Superior temporal gyrus (tissue), 1 donor: ENCODE measurements around the gene SRD5A2.
"Not testable (repeated sequence)": the region's sequence is repeated elsewhere in the genome, so short reads cannot be mapped to it uniquely, and the experiment has no call there.

Source experiments
- DNase-seq: peaks from one replicate; pipeline ENCODE4 v3.0.0-alpha.2; 2016; ENCODE audit errors: extremely low spot score

SRD5A2 gene

GRCh38 chr2:31534636-31535035 lies 46.1 kb downstream of the SRD5A2 start:
- DNase-seq: no peak

GRCh38 chr2:31533036-31533435 lies 47.7 kb downstream of the SRD5A2 start:
- DNase-seq: no peak

- no peak for DNase-seq
Measured at GRCh38 chr2:31531101-31531500, 49.6 kb downstream of the SRD5A2 start.

DNA sequence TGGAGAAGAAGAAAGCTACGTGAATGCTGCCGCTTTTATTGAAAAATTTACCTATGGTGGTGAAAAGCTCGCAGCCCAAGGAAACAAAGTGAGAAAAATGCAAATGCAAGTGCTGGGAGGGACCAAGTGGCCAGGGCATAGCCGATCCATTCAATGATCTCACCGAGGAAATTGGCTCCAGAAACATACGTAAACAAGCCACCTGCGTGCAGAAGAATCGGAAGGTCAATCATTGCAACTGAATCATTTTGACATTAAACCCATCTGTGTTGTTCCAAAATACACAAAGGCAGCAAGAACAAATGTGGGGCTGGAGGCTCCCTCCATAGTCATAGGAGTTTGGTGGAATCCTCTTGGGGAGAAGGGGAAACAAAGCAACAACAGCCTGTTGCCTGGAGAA lies 51.5 kb downstream of the SRD5A2 start:
- no peak for DNase-seq

GRCh38 chr2:31528823-31529222 lies 51.9 kb downstream of the SRD5A2 start:
- no peak for DNase-seq

DNA sequence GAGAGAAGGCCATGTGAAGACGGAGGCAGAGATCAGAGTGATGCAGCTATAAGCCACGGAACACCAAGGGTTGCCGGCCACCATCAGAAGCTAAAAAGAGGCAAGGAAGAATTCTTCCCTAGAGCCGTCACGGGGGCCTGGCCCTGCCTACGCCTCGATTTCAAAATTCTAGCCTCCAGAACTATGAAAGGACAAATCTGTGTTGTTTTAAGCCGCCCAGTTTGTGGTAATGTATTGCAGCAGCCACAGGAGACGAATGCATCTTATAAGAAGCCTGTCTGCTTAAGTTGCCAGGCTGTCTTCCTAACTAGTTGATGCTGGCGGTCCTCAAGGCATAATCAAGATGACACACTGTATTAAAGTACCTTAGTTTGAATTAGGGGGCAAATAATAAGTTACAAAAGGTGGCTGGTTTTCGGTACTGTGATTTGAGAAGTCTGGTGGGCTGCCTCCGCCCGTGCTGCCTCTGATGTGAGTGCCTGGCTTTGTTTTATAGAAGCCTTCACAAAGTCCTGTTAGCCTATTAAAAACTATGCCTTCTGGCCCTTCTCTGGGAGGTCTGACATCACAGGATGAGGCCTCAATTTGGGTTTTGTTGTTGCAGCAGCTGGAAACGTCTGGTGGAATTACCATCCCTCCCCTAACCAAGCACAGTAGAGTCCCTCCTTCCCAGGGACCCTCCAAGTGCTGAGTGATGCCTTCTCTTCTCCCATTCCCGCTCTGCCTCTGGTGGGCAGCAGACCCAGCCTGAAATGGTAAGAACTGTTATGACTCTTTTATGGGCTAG lies 53.6 kb downstream of the SRD5A2 start:
- DNase-seq: no peak

DNA sequence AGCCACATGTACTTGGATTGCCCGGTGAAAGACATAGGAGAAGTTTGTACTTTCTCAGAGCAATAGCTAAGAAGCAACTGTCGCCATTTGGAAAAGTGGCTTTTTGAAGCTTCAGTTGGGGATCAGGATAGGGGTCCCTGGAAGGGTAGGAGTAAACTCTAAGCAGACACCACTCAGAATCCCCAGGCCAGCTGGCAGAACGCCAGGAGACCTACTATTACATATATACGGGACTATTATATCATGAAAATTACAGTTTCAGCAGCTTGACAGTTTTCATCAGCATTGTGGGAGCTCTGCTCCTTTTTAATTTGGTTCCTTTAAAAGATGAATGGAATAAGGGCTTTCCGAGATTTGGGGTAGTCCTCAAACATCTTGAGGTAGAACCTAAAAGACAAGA lies 54.9 kb downstream of the SRD5A2 start:
- DNase-seq: no peak

- DNase-seq: no peak
Measured at GRCh38 chr2:31524592-31524991, 56.1 kb downstream of the SRD5A2 start.

DNA sequence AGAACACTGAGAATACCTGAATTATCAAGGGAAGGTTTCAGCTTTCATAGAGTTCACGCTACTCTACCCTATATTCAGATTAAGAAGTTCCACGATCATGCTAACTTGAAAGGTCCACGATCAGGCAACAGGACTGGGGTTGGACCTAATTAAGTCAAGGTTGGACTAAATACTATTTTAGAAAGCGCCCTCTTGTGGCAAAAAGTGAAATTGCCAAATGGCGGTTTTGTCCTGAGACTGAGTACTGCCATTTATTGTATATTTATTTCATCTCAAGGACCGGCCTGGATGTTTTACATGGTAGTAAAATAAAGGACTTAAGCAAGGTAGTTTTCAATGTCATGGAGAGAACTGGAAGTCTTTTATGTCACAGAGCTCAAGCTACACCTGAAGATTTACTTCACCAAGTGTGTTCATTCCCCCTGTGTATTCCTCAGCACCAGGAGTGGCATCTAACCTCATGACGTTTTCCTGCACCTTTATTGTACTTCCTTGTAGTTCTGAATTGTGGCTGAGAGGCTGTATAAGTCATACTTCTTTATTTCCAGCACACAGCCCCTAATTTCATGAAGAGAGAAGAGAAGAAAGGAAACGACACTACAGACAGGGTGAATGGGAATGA lies 56.8 kb downstream of the SRD5A2 start:
- peak; percentile 62 for DNase-seq

- DNase-seq: no peak
Measured at GRCh38 chr2:31522786-31523185, 58.0 kb downstream of the SRD5A2 start.

GRCh38 chr2:31517442-31518203 lies 63.1 kb downstream of the SRD5A2 start:
- DNase-seq: no peak

DNA sequence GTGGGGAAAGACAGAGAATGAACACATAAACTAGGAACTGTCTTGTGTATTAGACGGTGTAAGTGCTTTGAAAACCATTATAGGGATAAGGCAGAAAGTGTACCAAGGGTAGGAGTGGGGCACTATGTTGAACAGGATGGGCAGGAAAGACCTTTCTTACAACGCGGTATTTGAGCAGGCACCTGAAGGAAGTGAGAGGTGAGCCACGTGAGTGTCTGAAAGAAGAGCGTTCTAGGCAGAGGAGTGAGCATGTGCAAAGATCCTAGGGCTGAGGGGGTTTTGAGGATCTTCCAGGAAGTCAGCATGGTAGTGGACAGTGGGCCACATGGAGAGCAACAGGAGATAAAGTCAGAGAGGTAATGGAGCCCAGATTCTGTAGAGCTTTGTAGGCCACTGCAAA lies 65.2 kb downstream of the SRD5A2 start:
- no peak for DNase-seq

- DNase-seq: no peak
Measured at GRCh38 chr2:31513553-31513952, 67.2 kb downstream of the SRD5A2 start.

DNA sequence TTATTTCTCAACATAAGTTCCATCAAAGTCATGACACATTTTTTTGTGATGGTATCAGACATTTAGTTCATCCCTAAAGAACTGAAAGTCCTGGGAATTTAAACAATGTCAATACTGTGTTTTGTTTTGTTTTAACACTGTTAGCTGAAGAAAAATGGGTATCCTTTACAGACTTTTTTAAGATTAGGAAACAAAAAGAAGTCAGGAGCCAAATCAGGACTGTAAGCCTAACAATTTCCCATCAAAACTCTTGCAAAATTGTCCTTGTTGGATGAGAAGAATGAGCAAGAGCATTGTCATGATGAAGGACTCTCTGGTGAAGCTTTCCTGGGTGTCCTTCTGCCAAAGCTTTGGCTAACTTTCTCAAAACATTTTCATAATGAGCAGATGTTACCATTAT lies 69.4 kb downstream of the SRD5A2 start:
- DNase-seq: no peak

DNA sequence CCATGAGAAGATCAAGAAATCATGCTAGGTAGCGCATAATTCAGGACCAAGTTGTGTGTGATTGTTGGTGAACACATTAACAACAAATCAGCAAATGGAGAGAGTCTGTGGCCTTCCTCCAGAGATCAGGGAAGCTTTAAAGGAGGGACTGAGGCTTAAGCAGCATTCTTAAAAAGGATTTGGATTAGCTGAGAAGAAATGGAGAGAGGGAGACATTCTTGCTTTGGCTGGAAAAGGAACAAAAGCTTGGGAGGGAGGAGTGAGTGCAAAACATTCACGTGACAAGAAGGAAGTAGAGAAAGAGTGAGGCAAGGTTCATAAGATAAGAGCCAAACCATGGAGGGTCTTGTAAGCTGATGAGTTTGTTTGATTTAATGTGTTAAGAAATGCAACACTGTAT lies 75.6 kb downstream of the SRD5A2 start:
- DNase-seq: no peak

- DNase-seq: no peak
Measured at GRCh38 chr2:31504311-31504710, 76.4 kb downstream of the SRD5A2 start.

DNA sequence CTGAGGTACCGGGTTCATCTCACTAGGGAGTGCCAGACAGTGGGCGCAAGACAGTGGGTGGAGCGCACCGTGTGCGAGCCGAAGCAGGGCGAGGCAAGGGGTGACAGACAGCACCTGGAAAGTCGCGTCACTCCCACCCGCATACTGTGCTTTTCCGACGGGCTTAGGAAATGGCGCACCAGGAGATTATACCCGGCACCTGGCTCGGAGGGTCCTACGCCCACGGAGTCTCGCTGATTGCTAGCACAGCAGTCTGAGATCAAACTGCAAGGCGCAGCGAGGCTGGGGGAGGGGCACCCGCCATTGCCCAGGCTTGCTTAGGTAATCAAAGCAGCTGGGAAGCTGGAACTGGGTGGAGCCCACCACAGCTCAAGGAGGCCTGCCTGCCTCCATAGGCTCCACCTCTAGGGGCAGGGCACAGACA lies 84.3 kb downstream of the SRD5A2 start:
- not testable (repeated sequence) for DNase-seq

- DNase-seq: not testable (repeated sequence)
Measured at GRCh38 chr2:31489339-31489738, 91.4 kb downstream of the SRD5A2 start.

DNA sequence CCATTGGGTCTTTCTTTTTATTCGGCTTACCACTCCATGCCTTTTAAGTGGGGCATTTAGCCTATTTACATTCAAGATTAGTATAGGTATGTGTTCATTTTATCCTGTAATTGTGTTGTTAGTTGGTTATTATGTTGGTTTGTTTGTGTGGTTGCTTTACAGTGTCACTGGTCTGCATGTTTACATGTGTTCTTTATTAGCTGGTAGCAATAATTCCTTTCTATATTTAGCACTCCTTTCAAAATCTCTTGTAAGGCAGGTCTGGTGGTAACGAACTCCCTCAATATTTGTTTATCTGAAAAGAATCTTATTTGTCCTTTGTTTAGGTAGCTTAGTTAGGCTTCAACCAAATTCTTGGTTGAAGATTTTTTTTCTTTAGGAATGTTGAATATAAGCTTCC lies 97.5 kb downstream of the SRD5A2 start:
- DNase-seq: no peak

- no peak for DNase-seq
Measured at GRCh38 chr2:31476511-31477180, 104.1 kb downstream of the SRD5A2 start.

GRCh38 chr2:31475692-31476091 lies 105.0 kb downstream of the SRD5A2 start:
- DNase-seq: no peak

DNA sequence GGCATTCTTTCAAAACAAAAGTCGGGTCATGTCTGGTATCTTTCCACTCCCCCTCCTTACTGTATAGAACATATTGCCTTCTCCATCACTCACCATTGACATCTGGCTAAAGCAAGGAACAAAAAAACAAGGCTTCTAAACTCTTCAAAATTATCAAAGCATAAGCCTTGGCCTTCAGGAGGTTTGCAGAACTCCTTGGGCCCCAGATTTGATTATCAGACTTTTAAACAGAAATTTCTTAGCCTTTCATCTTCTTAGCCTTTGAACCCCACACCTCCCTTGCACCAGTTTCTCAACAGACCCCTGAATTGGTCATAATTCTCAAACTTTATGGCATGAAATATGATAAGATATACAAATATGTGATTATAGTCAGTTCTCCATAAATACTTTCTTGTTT lies 106.4 kb downstream of the SRD5A2 start:
- DNase-seq: no peak
